ENCODE measurements around the gene FZD2.
A peak's percentile ranks its signal among the peaks of the same experiment; 100 is the strongest.

Gene FZD2

GRCh38 chr17:44548376-44549230 is 8.7 kb upstream of the FZD2 start:
- Histone ChIP-seq H3K9me3 (ENCODE audit: control insufficient read depth, insufficient read depth, low read length) (no peaks in the 10 kb centered on the region), H3K4me3 (ENCODE audit: low read length) (no peak overlapping the region), H3K79me2 (ENCODE audit: control insufficient read depth, low read length) (no peaks in the 10 kb centered on the region), H3K36me3 (ENCODE audit: control insufficient read depth, low read length) (no peaks in the 10 kb centered on the region), H3K4me2 (ENCODE audit: low read length) (peak overlapping the region; percentile 31; the same call in 1 of the 2 replicates), H4K20me1 (ENCODE audit: control insufficient read depth, insufficient read depth, low read depth, low read length) (no peaks in the 10 kb centered on the region), H3K27me3 (ENCODE audit: control insufficient read depth, low read length) (peaks cover 14% of the 10 kb centered on the region), H3K9me2 (replicated peaks; ENCODE audit: control insufficient read depth, low read length) (no peaks in the 10 kb centered on the region), H3F3A (ENCODE audit: control insufficient read depth, insufficient read depth) (no peaks in the 10 kb centered on the region), H3K4me1 (ENCODE audit: control insufficient read depth, low read length) (peaks cover 12% of the 10 kb centered on the region), H3K27ac (ENCODE audit: low read depth, low read length) (no peak overlapping the region)
- TF ChIP-seq EZH2phosphoT487 (IDR thresholded peaks at IDR 0.05; ENCODE audit: borderline replicate concordance, low read length): no peak
- TF ChIP-seq, protein P1, sequence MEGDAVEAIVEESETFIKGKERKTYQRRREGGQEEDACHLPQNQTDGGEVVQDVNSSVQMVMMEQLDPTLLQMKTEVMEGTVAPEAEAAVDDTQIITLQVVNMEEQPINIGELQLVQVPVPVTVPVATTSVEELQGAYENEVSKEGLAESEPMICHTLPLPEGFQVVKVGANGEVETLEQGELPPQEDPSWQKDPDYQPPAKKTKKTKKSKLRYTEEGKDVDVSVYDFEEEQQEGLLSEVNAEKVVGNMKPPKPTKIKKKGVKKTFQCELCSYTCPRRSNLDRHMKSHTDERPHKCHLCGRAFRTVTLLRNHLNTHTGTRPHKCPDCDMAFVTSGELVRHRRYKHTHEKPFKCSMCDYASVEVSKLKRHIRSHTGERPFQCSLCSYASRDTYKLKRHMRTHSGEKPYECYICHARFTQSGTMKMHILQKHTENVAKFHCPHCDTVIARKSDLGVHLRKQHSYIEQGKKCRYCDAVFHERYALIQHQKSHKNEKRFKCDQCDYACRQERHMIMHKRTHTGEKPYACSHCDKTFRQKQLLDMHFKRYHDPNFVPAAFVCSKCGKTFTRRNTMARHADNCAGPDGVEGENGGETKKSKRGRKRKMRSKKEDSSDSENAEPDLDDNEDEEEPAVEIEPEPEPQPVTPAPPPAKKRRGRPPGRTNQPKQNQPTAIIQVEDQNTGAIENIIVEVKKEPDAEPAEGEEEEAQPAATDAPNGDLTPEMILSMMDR (IDR thresholded peaks at IDR 0.05; ENCODE audit: low read depth, low read length, poor library complexity, severe bottlenecking): no peak

DNA sequence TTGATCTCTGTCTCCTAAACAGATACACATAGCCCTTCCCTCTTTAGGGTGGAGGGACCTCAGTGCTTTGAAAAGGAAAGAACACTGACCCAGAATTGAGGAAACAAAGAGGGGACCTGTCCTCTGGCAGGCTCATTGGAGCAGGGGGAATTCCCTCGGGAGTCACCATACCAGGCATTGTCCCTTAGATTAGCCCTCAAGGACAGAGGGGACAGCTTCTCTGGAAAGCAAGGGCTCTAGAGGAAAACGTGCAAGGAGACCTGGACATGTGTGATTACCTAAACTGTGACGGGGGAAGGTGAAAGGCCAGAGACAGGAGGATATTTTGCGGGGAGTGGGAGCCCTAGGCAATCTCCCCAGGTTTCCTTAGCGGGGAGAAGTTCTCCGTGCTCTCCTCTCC is 7.6 kb upstream of the FZD2 start:
- H3K4me2 ChIP-seq (ENCODE audit: low read length): no peak overlapping the region
- peaks cover 7% of the 10 kb centered on the region for H3K27me3 ChIP-seq (ENCODE audit: control insufficient read depth, low read length)

DNA sequence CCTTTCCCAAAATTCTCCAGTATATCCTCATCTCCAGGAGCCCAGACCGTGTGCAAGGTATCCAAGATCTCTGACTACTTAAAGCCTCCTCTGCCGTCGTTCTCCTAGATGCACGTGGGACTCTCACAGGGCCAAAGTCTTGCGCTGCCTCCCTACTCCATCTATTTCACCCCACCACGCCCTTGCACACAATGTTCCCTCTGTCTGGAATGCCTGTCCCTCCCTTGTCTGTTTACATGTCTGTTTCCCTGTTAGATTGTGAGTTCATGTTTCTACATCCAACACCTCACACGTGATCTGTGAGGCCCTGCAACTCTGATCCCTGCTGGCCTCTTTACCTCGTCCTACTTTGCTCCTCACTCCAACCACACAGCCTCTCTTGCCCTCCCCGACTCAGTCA is 4.9 kb upstream of the FZD2 start:
- peaks cover 20% of the 10 kb centered on the region for H3K4me1 ChIP-seq (ENCODE audit: control insufficient read depth, low read length)
- H3F3A ChIP-seq (ENCODE audit: control insufficient read depth, insufficient read depth): peaks cover 6% of the 10 kb centered on the region; the same call in 1 of the 2 replicates
- no peaks in the 10 kb centered on the region for H3K9me2 ChIP-seq (replicated peaks; ENCODE audit: control insufficient read depth, low read length)
- H3K36me3 ChIP-seq (ENCODE audit: control insufficient read depth, low read length): no peaks in the 10 kb centered on the region
- H4K20me1 ChIP-seq (ENCODE audit: control insufficient read depth, insufficient read depth, low read depth, low read length): no peaks in the 10 kb centered on the region
- H3K27ac ChIP-seq (ENCODE audit: low read depth, low read length): no peak overlapping the region
- H3K4me3 ChIP-seq (ENCODE audit: low read length): no peak overlapping the region
- H3K27me3 ChIP-seq (ENCODE audit: control insufficient read depth, low read length): no peaks in the 10 kb centered on the region; the same call in none of the 2 replicates
- TF ChIP-seq, protein P1 (IDR thresholded peaks at IDR 0.05; ENCODE audit: low read depth, low read length, poor library complexity, severe bottlenecking): no peak
- no peak for TF ChIP-seq EZH2phosphoT487 (IDR thresholded peaks at IDR 0.05; ENCODE audit: borderline replicate concordance, low read length)
- H3K79me2 ChIP-seq (ENCODE audit: control insufficient read depth, low read length): no peaks in the 10 kb centered on the region
- no peak overlapping the region for H3K4me2 ChIP-seq (ENCODE audit: low read length)
- no peaks in the 10 kb centered on the region for H3K9me3 ChIP-seq (ENCODE audit: control insufficient read depth, insufficient read depth, low read length)

More for the DNA sequence above, 7.6 kb upstream of the FZD2 start:
- no peaks in the 10 kb centered on the region for H3K79me2 ChIP-seq (ENCODE audit: control insufficient read depth, low read length)
- H3K4me1 ChIP-seq (ENCODE audit: control insufficient read depth, low read length): peaks cover 12% of the 10 kb centered on the region
- no peaks in the 10 kb centered on the region for H3K9me3 ChIP-seq (ENCODE audit: control insufficient read depth, insufficient read depth, low read length)
- no peak for TF ChIP-seq EZH2phosphoT487 (IDR thresholded peaks at IDR 0.05; ENCODE audit: borderline replicate concordance, low read length)
- TF ChIP-seq, protein P1 (IDR thresholded peaks at IDR 0.05; ENCODE audit: low read depth, low read length, poor library complexity, severe bottlenecking): no peak
- no peak overlapping the region for H3K27ac ChIP-seq (ENCODE audit: low read depth, low read length)
- H4K20me1 ChIP-seq (ENCODE audit: control insufficient read depth, insufficient read depth, low read depth, low read length): no peaks in the 10 kb centered on the region
- H3F3A ChIP-seq (ENCODE audit: control insufficient read depth, insufficient read depth): 0 out of 2 replicates have a peak, but pooled peaks cover 3% of the 10 kb centered on the region
- no peak overlapping the region for H3K4me3 ChIP-seq (ENCODE audit: low read length)
- H3K9me2 ChIP-seq (replicated peaks; ENCODE audit: control insufficient read depth, low read length): no peaks in the 10 kb centered on the region
- H3K36me3 ChIP-seq (ENCODE audit: control insufficient read depth, low read length): no peaks in the 10 kb centered on the region
